ENCODE data around the gene PIGQ.
A peak's percentile ranks its signal among the peaks of the same experiment; 100 is the strongest.

PIGQ gene

GRCh38 chr16:548586-548985 lies 21.2 kb upstream of the PIGQ start:
- no peak overlapping the region for H3K4me3 Mint-ChIP-seq
- TF ChIP-seq CTCF (IDR thresholded peaks at IDR 0.05): no peak

GRCh38 chr16:549544-550263 lies 20.1 kb upstream of the PIGQ start:
- Mint-ChIP-seq H3K4me3 (no peak overlapping the region), H3K27me3 (ENCODE audit: low read depth, poor library complexity) (no peaks in the 10 kb centered on the region), H3K27ac (no peak overlapping the region), H3K36me3 (ENCODE audit: low read depth) (peaks cover 4% of the 10 kb centered on the region), H3K9me3 (no peaks in the 10 kb centered on the region), H3K4me1 (peaks cover 15% of the 10 kb centered on the region)
- TF ChIP-seq CTCF (IDR thresholded peaks at IDR 0.05): no peak
- DNase-seq: no peak

More at GRCh38 chr16:548586-548985, 21.2 kb upstream of the PIGQ start:
- Mint-ChIP-seq H3K9me3 (no peaks in the 10 kb centered on the region), H3K36me3 (ENCODE audit: low read depth) (no peaks in the 10 kb centered on the region), H3K4me1 (peaks cover 9% of the 10 kb centered on the region), H3K27ac (no peak overlapping the region), H3K27me3 (ENCODE audit: low read depth, poor library complexity) (no peaks in the 10 kb centered on the region)
- no peak for DNase-seq

GRCh38 chr16:551210-551609 lies 18.6 kb upstream of the PIGQ start:
- Mint-ChIP-seq H3K27ac (no peak overlapping the region), H3K36me3 (ENCODE audit: low read depth) (peaks cover 4% of the 10 kb centered on the region), H3K9me3 (no peaks in the 10 kb centered on the region), H3K4me1 (peaks cover 10% of the 10 kb centered on the region), H3K27me3 (ENCODE audit: low read depth, poor library complexity) (no peaks in the 10 kb centered on the region), H3K4me3 (no peak overlapping the region)
- no peak for DNase-seq
- TF ChIP-seq CTCF (IDR thresholded peaks at IDR 0.05): no peak

GRCh38 chr16:552171-552570 lies 17.6 kb upstream of the PIGQ start:
- no peaks in the 10 kb centered on the region for H3K9me3 Mint-ChIP-seq
- peaks cover 2% of the 10 kb centered on the region for H3K27me3 Mint-ChIP-seq (ENCODE audit: low read depth, poor library complexity)
- no peak overlapping the region for H3K4me3 Mint-ChIP-seq
- DNase-seq: no peak
- H3K4me1 Mint-ChIP-seq: peaks cover 10% of the 10 kb centered on the region
- H3K27ac Mint-ChIP-seq: no peak overlapping the region
- no peak for TF ChIP-seq CTCF (IDR thresholded peaks at IDR 0.05)
- H3K36me3 Mint-ChIP-seq (ENCODE audit: low read depth): peaks cover 4% of the 10 kb centered on the region

GRCh38 chr16:553601-554296 lies 16.0 kb upstream of the PIGQ start:
- H3K27ac Mint-ChIP-seq: no peak overlapping the region
- TF ChIP-seq CTCF (IDR thresholded peaks at IDR 0.05): no peak
- H3K9me3 Mint-ChIP-seq: no peaks in the 10 kb centered on the region
- H3K27me3 Mint-ChIP-seq (ENCODE audit: low read depth, poor library complexity): peaks cover 16% of the 10 kb centered on the region
- no peak for DNase-seq
- H3K4me1 Mint-ChIP-seq: peaks cover 15% of the 10 kb centered on the region
- no peak overlapping the region for H3K4me3 Mint-ChIP-seq
- H3K36me3 Mint-ChIP-seq (ENCODE audit: low read depth): peaks cover 4% of the 10 kb centered on the region

- Mint-ChIP-seq H3K4me3 (peak overlapping the region; percentile 63), H3K27me3 (ENCODE audit: low read depth, poor library complexity) (peaks cover 22% of the 10 kb centered on the region), H3K27ac (no peak overlapping the region), H3K9me3 (no peaks in the 10 kb centered on the region), H3K36me3 (ENCODE audit: low read depth) (peaks cover 4% of the 10 kb centered on the region), H3K4me1 (peaks cover 15% of the 10 kb centered on the region)
- DNase-seq: no peak
- no peak for TF ChIP-seq CTCF (IDR thresholded peaks at IDR 0.05)
Observed at GRCh38 chr16:554297-554621, 15.5 kb upstream of the PIGQ start.
